Neuronal stem cell (in vitro differentiated cells): ENCODE data around the gene KLHDC4.

ENCODE experiments used
- DNase-seq: peaks from one replicate; pipeline ENCODE4 v3.0.0-alpha.2; 2013; ENCODE audit warnings: low spot score
- H2AFZ ChIP-seq: one replicate; pipeline ENCODE4 v1.6.1; 2013; ENCODE audit warnings: mild to moderate bottlenecking, low read length, inconsistent platforms
- H2AK5ac ChIP-seq: 2 replicates; pipeline ENCODE4 v1.6.1; 2013; ENCODE audit warnings: low read depth, mild to moderate bottlenecking, inconsistent platforms, low read length, moderate library complexity, mixed read lengths
- H2BK120ac ChIP-seq: 2 replicates; pipeline ENCODE4 v1.6.1; 2013; ENCODE audit warnings: low read depth, mild to moderate bottlenecking, inconsistent platforms, low read length, moderate library complexity, mixed read lengths
- H2BK12ac ChIP-seq: one replicate; pipeline ENCODE4 v1.6.1; 2013; ENCODE audit warnings: low read length, inconsistent platforms
- H2BK15ac ChIP-seq: 2 replicates; pipeline ENCODE4 v1.6.1; 2013; ENCODE audit warnings: mild to moderate bottlenecking, low read length, inconsistent platforms, mixed read lengths
- H2BK5ac ChIP-seq: one replicate; pipeline ENCODE4 v1.6.1; 2013; ENCODE audit warnings: inconsistent platforms, mild to moderate bottlenecking, low read length, moderate library complexity
- H3K14ac ChIP-seq: one replicate; pipeline ENCODE4 v1.6.1; 2013; ENCODE audit warnings: low read length, inconsistent platforms
- H3K18ac ChIP-seq: 2 replicates; pipeline ENCODE4 v1.6.1; 2013; ENCODE audit warnings: low read length, inconsistent platforms
- H3K23ac ChIP-seq: 2 replicates; pipeline ENCODE4 v1.6.1; 2013; ENCODE audit warnings: low read depth, mild to moderate bottlenecking, mixed read lengths, low read length, inconsistent platforms; ENCODE audit not compliant: poor library complexity
- H3K27ac ChIP-seq: replicated peaks from 3 replicates; pipeline ENCODE4 v1.5.1; 2013; ENCODE audit warnings: low read length, inconsistent platforms
- H3K27me3 ChIP-seq, 3 experiments: 2 replicates each; pipeline ENCODE4 v1.6.1; 2013; ENCODE audit warnings: low read length in 3 of 3, mild to moderate bottlenecking in 2 of 3, inconsistent platforms in 1 of 3, low read depth in 1 of 3, mixed read lengths in 1 of 3, moderate library complexity in 1 of 3; ENCODE audit not compliant: control insufficient read depth in 3 of 3, insufficient read depth in 3 of 3
- H3K36me3 ChIP-seq, 2 donors: replicated peaks in 1 of 2; 2 replicates each; pipeline ENCODE4 v1.6.1; 2013; ENCODE audit warnings: low read length in 2 of 2; ENCODE audit not compliant: control insufficient read depth in 2 of 2, insufficient read depth in 2 of 2
- H3K4ac ChIP-seq: 2 replicates; pipeline ENCODE4 v1.6.1; 2013; ENCODE audit warnings: inconsistent platforms, mild to moderate bottlenecking, low read length, moderate library complexity
- H3K4me1 ChIP-seq, 2 donors: 1 replicate in 1 of 2; 2 replicates in 1 of 2; pipeline ENCODE4 v1.6.1; 2013; ENCODE audit warnings: low read length in 2 of 2, low read depth in 1 of 2; ENCODE audit not compliant: control insufficient read depth in 2 of 2, insufficient read depth in 1 of 2
- H3K4me2 ChIP-seq: one replicate; pipeline ENCODE4 v1.6.1; 2013; ENCODE audit warnings: mild to moderate bottlenecking, low read length, inconsistent platforms; ENCODE audit not compliant: insufficient read depth, poor library complexity, severe bottlenecking
- H3K4me3 ChIP-seq, 2 donors: 2 replicates each; pipeline ENCODE4 v1.5.1; 2013; ENCODE audit warnings: low read length in 2 of 2, mild to moderate bottlenecking in 2 of 2, inconsistent platforms in 1 of 2, moderate library complexity in 1 of 2
- H3K79me1 ChIP-seq: one replicate; pipeline ENCODE4 v1.6.1; 2013; ENCODE audit warnings: low read depth, mild to moderate bottlenecking, inconsistent platforms, low read length, moderate library complexity
- H3K9ac ChIP-seq: one replicate; pipeline ENCODE4 v1.6.1; 2013; ENCODE audit warnings: mild to moderate bottlenecking, low read depth, low read length, inconsistent platforms; ENCODE audit not compliant: poor library complexity
- H3K9me3 ChIP-seq, 2 donors: replicated peaks in 1 of 2; 2 replicates each; pipeline versions ENCODE3 to v1.6.1; 2013; ENCODE audit warnings: low read length in 2 of 2, mild to moderate bottlenecking in 2 of 2, inconsistent platforms in 1 of 2, low read depth in 1 of 2, mixed read lengths in 1 of 2, moderate library complexity in 1 of 2; ENCODE audit not compliant: control insufficient read depth in 2 of 2, insufficient read depth in 1 of 2
- H4K8ac ChIP-seq: one replicate; pipeline ENCODE4 v1.6.1; 2013; ENCODE audit warnings: low read depth, mild to moderate bottlenecking, inconsistent platforms, low read length, moderate library complexity
- H4K91ac ChIP-seq: one replicate; pipeline ENCODE4 v1.6.1; 2013; ENCODE audit warnings: low read length, low read depth, mild to moderate bottlenecking, inconsistent platforms; ENCODE audit not compliant: poor library complexity
- WGBS, 2 donors: extraction: QIAGEN DNeasy Blood & Tissue Kit; methylation state at CpG; one replicate each; pipeline ENCODE4 v1.1.7; 2013; ENCODE audit warnings: missing lambda C conversion rate in 2 of 2, mixed read lengths in 1 of 2; ENCODE audit not compliant: insufficient read length in 2 of 2, insufficient replicate concordance in 1 of 2; ENCODE audit errors: extremely low coverage in 2 of 2; 5-methylcytosine and 5-hydroxymethylcytosine counted together

Gene KLHDC4

DNA sequence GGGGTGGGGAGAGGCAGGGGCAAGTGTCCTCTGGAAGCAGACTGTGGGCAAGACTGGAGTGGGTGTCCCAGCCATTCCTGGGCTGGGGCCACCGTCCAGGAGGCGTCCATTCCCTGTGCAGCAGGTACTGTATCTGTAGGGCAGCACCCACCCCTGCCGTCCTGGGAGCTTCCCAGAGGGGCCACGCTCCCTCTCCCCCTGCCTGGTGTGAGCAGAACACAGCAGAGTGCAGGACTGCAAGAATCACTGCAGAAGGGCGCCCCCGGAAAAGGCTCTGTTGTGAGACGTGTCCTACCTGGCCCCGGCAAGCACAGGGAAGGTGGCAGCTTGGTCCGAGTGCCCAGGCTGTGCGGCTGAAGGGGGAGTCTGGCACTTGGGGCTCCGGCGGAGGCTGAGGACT is 70.3 kb downstream of the KLHDC4 start:
- peaks cover 3% of the 10 kb centered on the region for H3K79me1 ChIP-seq
- peak overlapping the region; percentile 22 for H2BK5ac ChIP-seq
- peak overlapping the region; percentile 65 for H3K23ac ChIP-seq
- peaks cover 22 to 59% of the 10 kb centered on the region in 2 donors for H3K36me3 ChIP-seq
- no CpG with 5 or more reads among the region's 12 CpGs for WGBS, 2 donors
- H2AFZ ChIP-seq, result no peak overlapping the region
- H2BK12ac ChIP-seq, result no peak overlapping the region
- no peak overlapping the region for H3K4me3 ChIP-seq
- H2AK5ac ChIP-seq, result no peak overlapping the region
- no peak overlapping the region for H4K91ac ChIP-seq
- no peak overlapping the region for H3K18ac ChIP-seq
- H3K9ac ChIP-seq, result peak overlapping the region; percentile 21
- no peak overlapping the region for H3K27ac ChIP-seq
- H3K27me3 ChIP-seq, result no peaks in the 10 kb centered on the region
- H3K4me2 ChIP-seq, result no peak overlapping the region
- no peak overlapping the region for H2BK120ac ChIP-seq
- H3K4ac ChIP-seq, result no peak overlapping the region
- no peak for DNase-seq
- no peaks in the 10 kb centered on the region for H3K9me3 ChIP-seq
- no peaks in the 10 kb centered on the region for H3K4me1 ChIP-seq
- no peak overlapping the region for H4K8ac ChIP-seq
- no peak overlapping the region for H3K14ac ChIP-seq
- H2BK15ac ChIP-seq, result no peak overlapping the region

DNA sequence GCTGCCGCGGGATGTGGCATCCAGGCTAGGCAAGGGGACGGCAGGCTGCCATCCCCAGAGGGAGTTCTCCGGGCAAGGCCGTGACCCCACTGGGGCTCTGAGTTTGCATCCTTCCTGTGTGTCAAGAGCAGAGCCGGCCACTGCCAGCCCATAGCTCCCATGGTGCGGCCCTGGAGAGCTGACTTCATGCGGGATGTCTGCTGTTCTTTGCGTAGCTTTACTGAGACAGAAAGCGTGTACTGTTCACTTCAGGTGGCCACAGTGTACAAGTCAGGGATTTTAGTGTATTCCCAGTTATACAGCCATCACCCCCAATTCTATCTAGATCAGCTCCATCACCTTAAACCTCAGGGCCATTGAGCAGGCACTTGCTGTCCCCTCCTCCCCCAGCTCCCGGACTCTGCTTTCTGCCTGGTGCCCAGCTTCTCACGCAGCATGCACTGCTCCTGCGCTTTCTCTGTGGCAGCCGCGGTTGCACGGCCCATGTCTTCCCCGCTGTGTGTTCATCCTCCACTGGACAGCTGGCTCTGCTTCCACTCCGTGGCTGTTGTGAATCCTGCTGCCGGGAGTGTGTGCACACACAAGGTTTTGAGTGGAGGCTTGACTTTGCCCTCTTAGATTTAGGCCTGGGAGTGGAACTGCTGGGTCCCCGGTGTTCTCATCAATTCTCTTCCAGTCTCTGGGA is 71.2 kb downstream of the KLHDC4 start:
- H3K9me3 ChIP-seq, result no peaks in the 10 kb centered on the region
- no peak overlapping the region for H2BK5ac ChIP-seq
- H2AK5ac ChIP-seq, result no peak overlapping the region
- H3K4me3 ChIP-seq, result no peak overlapping the region
- H3K18ac ChIP-seq, result no peak overlapping the region
- H3K14ac ChIP-seq, result no peak overlapping the region
- no CpG with 5 or more reads among the region's 20 CpGs for WGBS, 2 donors
- H4K8ac ChIP-seq, result no peak overlapping the region
- H3K27ac ChIP-seq, result no peak overlapping the region
- no peak overlapping the region for H2BK15ac ChIP-seq
- peaks cover 22 to 52% of the 10 kb centered on the region in 2 donors for H3K36me3 ChIP-seq
- H3K9ac ChIP-seq, result no peak overlapping the region
- peaks cover 3% of the 10 kb centered on the region for H3K79me1 ChIP-seq
- H3K4ac ChIP-seq, result no peak overlapping the region
- no peaks in the 10 kb centered on the region for H3K4me1 ChIP-seq
- no peak overlapping the region for H2AFZ ChIP-seq
- no peaks in the 10 kb centered on the region for H3K27me3 ChIP-seq
- H4K91ac ChIP-seq, result no peak overlapping the region
- no peak overlapping the region for H2BK12ac ChIP-seq
- DNase-seq, result no peak
- no peak overlapping the region for H3K4me2 ChIP-seq
- no peak overlapping the region for H2BK120ac ChIP-seq
- H3K23ac ChIP-seq, result peak overlapping the region; percentile 93

- no peak overlapping the region for H2AK5ac ChIP-seq
- H3K4me2 ChIP-seq, result no peak overlapping the region
- H2BK5ac ChIP-seq, result no peak overlapping the region
- no peaks in the 10 kb centered on the region for H3K4me1 ChIP-seq
- peaks cover 3% of the 10 kb centered on the region for H3K79me1 ChIP-seq
- peak overlapping the region; percentile 56 for H3K14ac ChIP-seq
- no peak overlapping the region for H2AFZ ChIP-seq
- H3K23ac ChIP-seq, result peak overlapping the region; percentile 93
- H4K8ac ChIP-seq, result no peak overlapping the region
- no peaks in the 10 kb centered on the region for H3K27me3 ChIP-seq
- no peak for DNase-seq
- H2BK120ac ChIP-seq, result no peak overlapping the region
- no peak overlapping the region for H2BK12ac ChIP-seq
- H3K9ac ChIP-seq, result no peak overlapping the region
- no peak overlapping the region for H3K4ac ChIP-seq
- WGBS, 2 donors, result no CpG with 5 or more reads among the region's 16 CpGs
- H3K4me3 ChIP-seq, result no peak overlapping the region
- no peak overlapping the region for H4K91ac ChIP-seq
- no peak overlapping the region for H3K27ac ChIP-seq
- peaks cover 22 to 51% of the 10 kb centered on the region in 2 donors for H3K36me3 ChIP-seq
- H2BK15ac ChIP-seq, result no peak overlapping the region
- no peaks in the 10 kb centered on the region for H3K9me3 ChIP-seq
- peak overlapping the region; percentile 35 for H3K18ac ChIP-seq
Measured at GRCh38 chr16:87693827-87694226, 72.0 kb downstream of the KLHDC4 start.

DNA sequence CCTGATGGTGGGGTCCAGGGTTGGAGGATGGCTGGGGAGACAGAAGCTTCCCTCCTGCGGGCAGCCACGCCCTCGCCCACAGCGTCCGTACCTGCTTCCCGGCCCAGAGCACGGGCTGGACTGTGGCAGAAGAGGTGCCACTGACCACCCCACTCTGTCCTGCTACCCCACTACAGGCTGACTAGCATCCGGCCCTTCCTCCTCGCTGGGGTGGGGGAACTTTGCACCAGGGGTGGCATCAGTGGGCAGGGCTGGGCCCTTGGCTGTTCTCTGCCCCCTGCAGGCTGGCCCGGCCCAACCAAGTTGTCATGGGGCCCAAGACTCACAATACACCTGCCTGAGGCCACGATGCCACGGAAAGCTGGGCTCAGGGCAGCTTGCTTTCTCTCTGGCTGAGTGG is 73.0 kb downstream of the KLHDC4 start:
- H2BK5ac ChIP-seq, result no peak overlapping the region
- no peaks in the 10 kb centered on the region for H3K27me3 ChIP-seq
- no peak overlapping the region for H4K8ac ChIP-seq
- H3K4me2 ChIP-seq, result no peak overlapping the region
- no peak overlapping the region for H2BK12ac ChIP-seq
- no CpG with 5 or more reads among the region's 12 CpGs for WGBS, 2 donors
- no peak overlapping the region for H2AFZ ChIP-seq
- peak overlapping the region; percentile 57 for H3K18ac ChIP-seq
- no peaks in the 10 kb centered on the region for H3K4me1 ChIP-seq
- peak overlapping the region; percentile 65 for H3K23ac ChIP-seq
- peak overlapping the region; percentile 70 for H3K9ac ChIP-seq
- no peak for DNase-seq
- H2BK15ac ChIP-seq, result no peak overlapping the region
- H3K27ac ChIP-seq, result no peak overlapping the region
- H3K79me1 ChIP-seq, result peaks cover 3% of the 10 kb centered on the region
- no peak overlapping the region for H4K91ac ChIP-seq
- H3K4me3 ChIP-seq, result no peak overlapping the region
- peak overlapping the region; percentile 71 for H3K14ac ChIP-seq
- no peak overlapping the region for H2BK120ac ChIP-seq
- H3K36me3 ChIP-seq, result peaks cover 20 to 41% of the 10 kb centered on the region in 2 donors
- H3K9me3 ChIP-seq, result no peaks in the 10 kb centered on the region
- H2AK5ac ChIP-seq, result no peak overlapping the region
- H3K4ac ChIP-seq, result no peak overlapping the region
